Subcutaneous abdominal adipose tissue (tissue), 5 donors: Measurements from ENCODE around the gene GPR84.

Experiments
- H3K27ac ChIP-seq: one replicate; pipeline ENCODE4 v1.7.0; 2013; ENCODE audit warnings: low read depth, mild to moderate bottlenecking, inconsistent platforms, low read length, moderate library complexity
- H3K27me3 ChIP-seq, 5 donors: one replicate each; pipeline ENCODE4 v1.7.0; 2013; ENCODE audit warnings: low read length in 5 of 5, inconsistent platforms in 1 of 5; ENCODE audit not compliant: control insufficient read depth in 5 of 5, insufficient read depth in 4 of 5
- H3K36me3 ChIP-seq, 5 donors: one replicate each; pipeline ENCODE4 v1.7.0; 2013; ENCODE audit warnings: low read length in 5 of 5; ENCODE audit not compliant: control insufficient read depth in 5 of 5, insufficient read depth in 5 of 5
- H3K4me1 ChIP-seq, 5 donors: one replicate each; pipeline ENCODE4 v1.7.0; 2013; ENCODE audit warnings: low read length in 5 of 5, mild to moderate bottlenecking in 3 of 5, moderate library complexity in 1 of 5; ENCODE audit not compliant: control insufficient read depth in 5 of 5, insufficient read depth in 5 of 5
- H3K4me3 ChIP-seq, 5 donors: one replicate each; pipeline ENCODE4 v1.7.0; 2013; ENCODE audit warnings: low read length in 5 of 5, low read depth in 1 of 5
- H3K9ac ChIP-seq, 5 donors: one replicate each; pipeline ENCODE4 v1.7.0; 2013; ENCODE audit warnings: low read length in 5 of 5, mild to moderate bottlenecking in 4 of 5, moderate library complexity in 3 of 5
- H3K9me3 ChIP-seq, 5 donors: one replicate each; pipeline ENCODE4 v1.7.0; 2013; ENCODE audit warnings: low read length in 5 of 5; ENCODE audit not compliant: control insufficient read depth in 5 of 5
- donor health status: healthy.
- donor health status: healthy.
- donor health status: healthy.
- donor health status: healthy.
- donor health status: healthy.

GPR84 gene

DNA sequence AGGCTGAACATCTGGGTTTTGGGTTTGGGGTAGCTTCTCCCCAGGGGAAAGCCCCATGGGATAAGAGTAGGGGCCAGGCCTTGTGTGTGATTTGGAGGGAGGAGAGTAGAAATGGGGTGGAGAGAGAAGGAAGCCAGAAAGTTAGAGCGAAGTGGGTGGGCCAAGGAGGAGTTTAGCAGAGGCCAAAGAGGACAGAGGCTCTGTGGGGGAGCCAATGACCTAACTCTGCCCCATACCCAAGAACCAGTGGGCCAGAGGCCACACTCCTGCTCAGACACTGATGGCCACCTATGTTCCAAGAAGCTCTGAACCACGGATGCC lies 10.9 kb upstream of the GPR84 start:
- H3K36me3 ChIP-seq: peaks cover 0 to 12% (median 6%) of the 10 kb centered on the region in 5 donors
- peak overlapping the region in 3 of 5 donors; percentile 20 to 55 (median 45) for H3K9ac ChIP-seq
- H3K27ac ChIP-seq: peak overlapping the region; percentile 68
- H3K9me3 ChIP-seq: no peaks in the 10 kb centered on the region
- no peaks in the 10 kb centered on the region for H3K27me3 ChIP-seq
- H3K4me3 ChIP-seq: peak overlapping the region in 1 of 5 donors; percentile 15
- peaks cover 22 to 84% (median 80%) of the 10 kb centered on the region in 5 donors for H3K4me1 ChIP-seq

DNA sequence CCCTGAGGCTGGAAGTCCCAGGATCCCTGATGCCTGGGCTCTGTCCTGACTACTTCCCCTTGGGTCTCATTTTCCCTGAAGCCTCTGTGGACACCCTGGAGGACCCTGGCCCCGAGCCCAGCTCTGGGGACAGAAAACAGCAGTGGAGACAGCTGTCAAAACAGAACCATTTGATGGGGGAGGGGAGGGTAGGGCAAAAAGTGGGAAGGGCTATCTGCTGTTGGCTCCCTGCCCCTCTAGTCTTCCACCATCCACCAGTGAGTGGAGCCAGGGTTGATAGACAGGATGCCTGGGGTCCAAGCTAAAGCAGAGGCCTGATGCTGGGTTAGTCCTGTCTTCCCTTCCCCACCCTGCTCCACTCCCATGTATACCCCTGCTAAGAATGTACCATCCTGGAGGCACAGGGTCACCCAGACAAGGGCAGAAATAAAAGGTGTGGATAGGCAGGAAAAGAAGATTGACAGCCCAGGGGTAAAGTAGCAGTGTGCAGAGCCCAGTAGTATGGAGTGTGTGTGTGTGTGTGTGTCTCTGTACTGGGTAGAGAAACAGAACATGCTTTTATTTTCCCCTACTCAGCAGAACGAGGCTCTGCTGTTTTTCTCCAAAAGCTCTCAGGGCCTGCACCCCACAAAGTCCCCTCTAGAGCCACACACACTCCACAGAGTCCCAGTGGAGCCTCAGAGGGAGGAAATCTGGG lies 10.4 kb upstream of the GPR84 start:
- Histone ChIP-seq H3K9ac (peak overlapping the region in 3 of 5 donors; percentile 20 to 55 (median 45)), H3K4me3 (no peak overlapping the region), H3K27ac (peak overlapping the region; percentile 68), H3K27me3 (no peaks in the 10 kb centered on the region), H3K36me3 (peaks cover 0 to 12% (median 6%) of the 10 kb centered on the region in 5 donors), H3K4me1 (peaks cover 22 to 85% (median 81%) of the 10 kb centered on the region in 5 donors), H3K9me3 (no peaks in the 10 kb centered on the region)

- Histone ChIP-seq H3K27ac (peak overlapping the region; percentile 68), H3K9ac (peak overlapping the region in 2 of 5 donors; percentile 20 to 55), H3K36me3 (peaks cover 0 to 12% (median 6%) of the 10 kb centered on the region in 5 donors), H3K4me3 (no peak overlapping the region), H3K9me3 (no peaks in the 10 kb centered on the region), H3K27me3 (no peaks in the 10 kb centered on the region), H3K4me1 (peaks cover 20 to 86% (median 84%) of the 10 kb centered on the region in 5 donors)
Measured at GRCh38 chr12:54373649-54374561, 9.6 kb upstream of the GPR84 start.

DNA sequence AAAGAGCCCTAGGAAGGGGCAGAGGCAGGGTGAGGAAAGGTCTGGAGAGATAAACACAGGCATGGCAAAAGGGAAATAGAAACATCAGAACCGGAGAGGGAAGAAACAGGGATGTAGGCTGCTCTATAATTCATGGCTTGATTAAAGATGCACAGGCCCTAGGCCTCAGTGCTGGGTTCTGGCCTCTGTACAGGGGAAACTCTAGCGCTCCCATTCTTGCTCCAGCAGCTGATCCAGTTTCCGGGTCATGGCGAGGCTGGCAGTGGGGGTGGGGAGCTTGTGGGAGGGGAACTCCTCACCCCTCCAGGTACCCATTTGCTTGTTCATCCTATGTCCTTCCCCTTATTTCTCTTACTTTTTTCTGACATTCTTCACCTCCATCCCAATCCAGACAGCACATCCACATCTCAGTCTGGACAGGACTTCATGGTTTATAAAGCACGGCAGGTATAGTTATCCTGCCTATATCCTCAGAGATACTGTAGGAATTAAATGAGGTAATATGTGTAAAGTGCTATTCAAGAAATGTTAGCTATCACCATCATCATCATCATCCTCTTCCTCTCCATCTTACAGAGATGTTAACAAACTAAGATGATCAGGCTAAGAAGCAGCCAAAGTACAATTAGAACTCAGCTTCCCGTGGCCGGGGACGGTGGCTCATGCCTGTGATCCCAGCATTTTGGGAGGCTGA lies 8.0 kb upstream of the GPR84 start:
- peak overlapping the region; percentile 57 for H3K27ac ChIP-seq
- peak overlapping the region in 1 of 5 donors; percentile 33 for H3K9ac ChIP-seq

GRCh38 chr12:54371328-54372112 lies 7.2 kb upstream of the GPR84 start:
- H3K36me3 ChIP-seq: peaks cover 0 to 10% (median 6%) of the 10 kb centered on the region in 5 donors
- H3K9me3 ChIP-seq: no peaks in the 10 kb centered on the region
- no peak overlapping the region for H3K4me3 ChIP-seq
- H3K9ac ChIP-seq: peak overlapping the region in 1 of 5 donors; percentile 33
- H3K27ac ChIP-seq: peak overlapping the region; percentile 57
- H3K4me1 ChIP-seq: peaks cover 14 to 74% (median 67%) of the 10 kb centered on the region in 5 donors
- no peaks in the 10 kb centered on the region for H3K27me3 ChIP-seq

More for the DNA sequence above, 8.0 kb upstream of the GPR84 start:
- Histone ChIP-seq H3K4me3 (no peak overlapping the region), H3K4me1 (peaks cover 19 to 81% (median 74%) of the 10 kb centered on the region in 5 donors), H3K9me3 (no peaks in the 10 kb centered on the region), H3K27me3 (no peaks in the 10 kb centered on the region), H3K36me3 (peaks cover 0 to 12% (median 6%) of the 10 kb centered on the region in 5 donors)

GRCh38 chr12:54370171-54370730 lies 6.0 kb upstream of the GPR84 start:
- Histone ChIP-seq H3K36me3 (peaks cover 0 to 10% (median 6%) of the 10 kb centered on the region in 5 donors), H3K9me3 (no peaks in the 10 kb centered on the region), H3K27ac (no peak overlapping the region), H3K9ac (peak overlapping the region in 1 of 5 donors; percentile 56), H3K4me3 (peak overlapping the region in 4 of 5 donors; percentile 32 to 54 (median 48)), H3K4me1 (peaks cover 5 to 61% (median 54%) of the 10 kb centered on the region in 5 donors), H3K27me3 (no peaks in the 10 kb centered on the region)

DNA sequence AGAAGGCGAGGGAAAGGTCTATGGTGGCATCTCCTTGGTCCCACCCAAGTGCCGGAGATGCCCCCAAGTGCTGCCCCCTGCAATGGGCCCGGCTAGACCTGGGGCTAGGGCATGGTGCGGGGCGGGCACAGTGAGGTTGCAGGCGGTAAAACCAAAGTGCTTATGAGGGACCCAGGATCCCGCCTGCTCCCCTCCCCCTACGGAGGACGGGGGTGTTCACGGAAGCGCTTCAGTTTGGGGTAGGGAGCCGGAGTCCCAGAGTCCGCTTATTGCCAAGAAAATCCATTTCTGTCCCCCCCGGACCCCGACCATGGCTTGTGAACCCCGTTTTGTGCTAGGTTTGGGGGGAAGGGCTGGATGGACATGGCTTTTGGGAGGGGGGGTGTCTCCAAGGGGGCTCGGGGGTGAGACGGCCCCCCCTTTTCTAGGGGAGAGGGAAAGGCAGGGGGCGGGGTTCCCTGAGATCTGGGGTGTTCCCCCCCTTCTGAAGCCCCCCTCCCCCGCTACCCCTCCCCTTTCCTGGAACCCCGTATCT lies 5.4 kb upstream of the GPR84 start:
- H3K27ac ChIP-seq: peak overlapping the region; percentile 54
- peaks cover 0 to 10% (median 6%) of the 10 kb centered on the region in 5 donors for H3K36me3 ChIP-seq
- H3K9me3 ChIP-seq: no peaks in the 10 kb centered on the region
- peak overlapping the region in 3 of 5 donors; percentile 25 to 49 (median 25) for H3K9ac ChIP-seq
- H3K4me3 ChIP-seq: peak overlapping the region in 4 of 5 donors; percentile 17 to 50 (median 46)
- H3K27me3 ChIP-seq: no peaks in the 10 kb centered on the region
- peaks cover 4 to 59% (median 48%) of the 10 kb centered on the region in 5 donors for H3K4me1 ChIP-seq

DNA sequence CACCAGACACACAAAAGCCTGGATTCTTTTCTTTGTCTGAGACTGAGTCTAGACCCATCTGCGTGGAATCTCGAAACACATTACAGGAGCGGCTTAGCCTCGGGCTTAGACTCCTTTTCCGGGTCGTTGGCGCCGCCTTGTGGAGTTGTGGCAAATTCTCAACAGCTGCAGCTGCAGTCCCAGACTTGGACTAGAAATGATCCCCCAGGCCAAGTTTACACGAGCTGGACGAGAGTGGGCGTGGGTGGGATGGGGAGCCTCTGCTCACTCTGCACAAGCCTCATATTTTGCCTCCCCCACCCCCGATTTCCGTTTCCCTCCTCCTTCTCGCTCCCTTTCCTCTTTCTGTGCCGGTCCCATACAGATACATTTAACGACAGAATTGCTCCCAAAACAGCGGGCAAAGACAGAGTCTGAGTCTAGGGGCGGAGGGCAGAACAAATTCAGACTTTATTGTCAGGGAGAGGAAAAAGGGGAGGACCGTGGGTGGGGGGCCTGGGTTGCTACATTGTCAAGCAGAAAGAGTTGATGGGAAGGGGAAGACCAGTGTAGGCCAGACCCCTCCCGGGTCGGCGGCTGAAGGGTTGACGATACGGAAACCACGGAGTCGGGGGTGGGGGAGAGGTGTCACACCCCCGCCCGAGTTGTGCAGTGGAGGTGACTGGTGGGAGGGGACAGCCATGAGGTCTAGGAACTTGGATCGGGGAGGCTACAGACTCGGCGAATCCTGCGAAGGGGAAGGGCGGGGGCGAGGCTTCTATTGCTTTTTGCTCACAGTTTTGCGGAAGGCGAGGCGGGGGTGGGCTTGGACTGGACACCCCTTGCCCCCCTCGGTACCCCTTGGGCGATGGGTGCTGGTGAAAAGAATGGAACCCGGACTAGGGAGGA lies 4.7 kb upstream of the GPR84 start:
- Histone ChIP-seq H3K4me3 (peak overlapping the region; percentile 28 to 50 (median 43)), H3K4me1 (peaks cover 0 to 54% (median 41%) of the 10 kb centered on the region in 5 donors), H3K27me3 (no peaks in the 10 kb centered on the region), H3K27ac (peak overlapping the region; percentile 54), H3K9ac (peak overlapping the region in 3 of 5 donors; percentile 25 to 55 (median 49)), H3K36me3 (peaks cover 0 to 10% (median 6%) of the 10 kb centered on the region in 5 donors), H3K9me3 (no peaks in the 10 kb centered on the region)
